VCaP (cell line): ENCODE data around the gene MAPT.

ENCODE experiments used
- H3K27ac ChIP-seq: fragments of 450-650 bp; 2 replicates; pipeline ENCODE4 v1.5.1; 2017
- CTCF ChIP-seq: fragments of 450-650 bp; conservative IDR thresholded peaks from 2 replicates; pipeline ENCODE4 v1.5.1; 2017; ENCODE audit warnings: mild to moderate bottlenecking, moderate library complexity

The MAPT gene

GRCh38 chr17:45919136-45919535, 24.8 kb downstream of the MAPT start:
- no peak for TF ChIP-seq CTCF
- H3K27ac ChIP-seq, result no peak overlapping the region

GRCh38 chr17:45920083-45920482, 25.7 kb downstream of the MAPT start:
- no peak for TF ChIP-seq CTCF

GRCh38 chr17:45923511-45924268, 29.3 kb downstream of the MAPT start:
- no peak overlapping the region for H3K27ac ChIP-seq
- no peak for TF ChIP-seq CTCF

More at GRCh38 chr17:45920083-45920482, 25.7 kb downstream of the MAPT start:
- no peak overlapping the region for H3K27ac ChIP-seq

GRCh38 chr17:45924332-45924820, 30.0 kb downstream of the MAPT start:
- TF ChIP-seq CTCF, result no peak
- no peak overlapping the region for H3K27ac ChIP-seq

GRCh38 chr17:45925311-45925710, 31.0 kb downstream of the MAPT start:
- TF ChIP-seq CTCF, result no peak
- H3K27ac ChIP-seq, result no peak overlapping the region

GRCh38 chr17:45927247-45927646, 32.9 kb downstream of the MAPT start:
- TF ChIP-seq CTCF, result no peak
- no peak overlapping the region for H3K27ac ChIP-seq

GRCh38 chr17:45929344-45929743, 35.0 kb downstream of the MAPT start:
- no peak overlapping the region for H3K27ac ChIP-seq
- TF ChIP-seq CTCF, result no peak
